ENCODE results near the gene SCAPER. TPM values are rescaled to one million over a fixed set of nuclear protein-coding genes. Genes with fewer than 3 reads are reported as not detected.

Gene SCAPER
- total RNA-seq, 1 donor from 2014 or later = 42.6 TPM

- Histone ChIP-seq H3K9me3 (replicated peaks) (no peaks in the 10 kb centered on the region), H3K4me1 (peaks cover 60% of the 10 kb centered on the region), H3K36me3 (no peaks in the 10 kb centered on the region), H3K27me3 (ENCODE audit: low read depth) (peaks cover 95% of the 10 kb centered on the region), H3K27ac (replicated peaks) (no peak within 1 kb of the TSS), H3K4me3 (peak within 1 kb of the TSS; percentile 45)
- no peak for TF ChIP-seq CTCF (IDR thresholded peaks at IDR 0.05; ENCODE audit: borderline replicate concordance)
- intact Hi-C loops (cut with micrococcal nuclease) = no loop called here
- DNase-seq = no peak
These were observed 568.7 kb downstream of the SCAPER start, which contains the start of gene ISL2 for GRCh38 chr15:76336254-76337058. Gene ISL2 (plus strand): TSS chr15:76336773. CDS start chr15:76336884, 111 bp downstream.

DNA sequence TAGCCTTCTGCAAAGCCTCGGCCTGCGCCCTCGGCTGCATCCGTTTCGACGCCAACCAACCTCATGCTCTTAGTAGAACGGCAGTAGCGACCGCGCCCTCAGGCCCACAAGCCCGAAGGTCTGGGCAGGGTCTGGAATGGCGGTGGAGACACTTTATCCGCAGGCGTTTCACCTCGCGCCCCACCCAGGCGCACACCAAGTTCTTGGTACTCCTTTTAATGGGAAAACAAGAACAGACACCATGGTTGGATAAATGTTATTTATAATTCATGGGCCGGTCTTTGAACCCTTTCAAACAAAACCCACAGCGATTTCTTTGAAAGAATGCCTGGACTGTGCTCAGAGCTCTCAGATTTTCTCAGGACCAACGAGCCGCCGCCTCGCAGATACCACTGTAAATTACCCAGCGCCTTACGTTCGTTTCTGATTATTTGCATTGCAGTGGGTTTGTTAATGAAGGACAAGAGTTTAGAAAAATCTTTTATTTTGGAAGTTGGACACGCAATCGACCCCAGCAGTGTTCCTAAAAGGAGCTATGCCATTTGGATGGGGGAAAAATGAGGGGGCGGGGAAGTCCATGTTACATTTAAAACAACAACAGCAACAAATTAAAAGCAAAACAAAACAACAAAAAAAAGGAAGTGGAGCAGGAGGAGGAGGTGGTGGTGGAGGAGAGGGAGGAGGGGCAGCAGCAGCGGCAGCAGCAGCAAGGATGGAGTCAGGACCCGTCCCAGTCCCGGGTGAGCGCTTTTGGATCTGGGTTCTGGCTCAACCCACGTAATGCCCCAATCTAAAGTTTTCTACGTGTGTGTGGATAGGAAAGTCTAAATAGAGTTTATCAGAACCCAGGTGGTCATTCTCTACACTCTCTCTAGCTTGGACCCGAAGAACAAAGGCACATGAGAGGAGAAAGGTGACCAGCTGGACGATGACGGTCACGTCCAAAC lies 569.6 kb downstream of the SCAPER start:
- no peak overlapping the region for H3K27ac ChIP-seq (replicated peaks)
- peaks cover 52% of the 10 kb centered on the region for H3K4me1 ChIP-seq
- H3K27me3 ChIP-seq (ENCODE audit: low read depth) = peaks cover 94% of the 10 kb centered on the region
- TF ChIP-seq CTCF (IDR thresholded peaks at IDR 0.05; ENCODE audit: borderline replicate concordance) = no peak
- no peaks in the 10 kb centered on the region for H3K36me3 ChIP-seq
- intact Hi-C loops (cut with micrococcal nuclease) = no loop called here
- DNase-seq = no peak
- H3K4me3 ChIP-seq = peak overlapping the region; percentile 45
- no peaks in the 10 kb centered on the region for H3K9me3 ChIP-seq (replicated peaks)

DNA sequence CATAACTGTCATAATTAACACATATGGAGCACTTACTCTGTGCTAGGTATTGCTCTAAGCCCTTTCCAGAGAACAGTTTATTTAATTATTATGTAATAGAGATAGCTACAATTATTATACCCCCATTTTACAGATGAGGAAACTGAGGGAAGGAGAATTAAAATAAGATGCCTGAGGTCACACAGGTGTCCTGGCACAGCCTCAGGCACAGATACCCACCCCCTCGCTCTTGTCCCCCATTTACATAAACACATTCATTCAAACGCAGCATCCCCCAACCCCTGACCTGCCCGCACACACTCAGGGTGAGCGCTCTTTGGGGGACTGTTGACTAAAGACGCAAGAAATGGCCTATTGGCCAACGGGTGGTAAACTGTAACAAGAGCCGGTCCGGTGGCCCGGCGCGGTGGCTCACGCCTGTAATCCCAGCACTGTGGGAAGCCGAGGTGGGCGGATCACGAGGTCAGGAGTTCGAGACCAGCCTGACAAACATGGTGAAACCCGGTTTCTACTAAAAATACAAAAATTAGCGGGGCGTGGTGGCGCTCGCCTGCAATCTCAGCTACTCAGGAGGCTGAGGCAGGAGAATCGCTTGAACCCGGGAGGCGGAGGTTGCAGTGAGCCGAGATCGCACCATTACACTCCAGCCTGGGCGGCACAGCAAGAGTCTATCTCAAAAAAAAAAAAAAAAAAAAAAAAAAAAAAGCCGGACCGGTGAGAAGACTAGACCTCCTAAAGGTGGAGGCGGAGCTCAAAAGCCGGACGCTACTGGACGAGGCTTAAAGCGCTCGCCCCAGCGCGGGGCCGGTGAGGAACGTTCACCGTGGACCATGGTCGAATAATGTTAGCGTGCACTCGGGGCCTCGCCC lies 570.5 kb downstream of the SCAPER start:
- H3K27me3 ChIP-seq (ENCODE audit: low read depth) = peaks cover 91% of the 10 kb centered on the region

GRCh38 chr15:76333720-76334437 lies 571.3 kb downstream of the SCAPER start:
- Histone ChIP-seq H3K9me3 (replicated peaks) (no peaks in the 10 kb centered on the region), H3K4me1 (peaks cover 41% of the 10 kb centered on the region), H3K36me3 (no peaks in the 10 kb centered on the region), H3K4me3 (no peak overlapping the region), H3K27me3 (ENCODE audit: low read depth) (peaks cover 89% of the 10 kb centered on the region), H3K27ac (replicated peaks) (no peak overlapping the region)
- TF ChIP-seq CTCF (IDR thresholded peaks at IDR 0.05; ENCODE audit: borderline replicate concordance) = no peak
- intact Hi-C loops (cut with micrococcal nuclease) = no loop called here
- no peak for DNase-seq

More for the DNA sequence above, 570.5 kb downstream of the SCAPER start:
- Histone ChIP-seq H3K36me3 (no peaks in the 10 kb centered on the region), H3K9me3 (replicated peaks) (no peaks in the 10 kb centered on the region), H3K4me3 (no peak overlapping the region), H3K4me1 (peaks cover 46% of the 10 kb centered on the region), H3K27ac (replicated peaks) (no peak overlapping the region)
- intact Hi-C loops (cut with micrococcal nuclease) = no loop called here
- TF ChIP-seq CTCF (IDR thresholded peaks at IDR 0.05; ENCODE audit: borderline replicate concordance) = no peak
- no peak for DNase-seq

All from left ventricle myocardium inferior (tissue), 1 donor.